Cortex of kidney (tissue), 1 donor: Measurements from ENCODE around the gene GAPVD1.
"Not testable (repeated sequence)": the region's sequence is repeated elsewhere in the genome, so short reads cannot be mapped to it uniquely, and the experiment has no call there.

Experiments used
- DNase-seq: peaks from one replicate; lab custom pipeline; 2025; lab: John Stamatoyannopoulos, UW

The GAPVD1 gene

DNA sequence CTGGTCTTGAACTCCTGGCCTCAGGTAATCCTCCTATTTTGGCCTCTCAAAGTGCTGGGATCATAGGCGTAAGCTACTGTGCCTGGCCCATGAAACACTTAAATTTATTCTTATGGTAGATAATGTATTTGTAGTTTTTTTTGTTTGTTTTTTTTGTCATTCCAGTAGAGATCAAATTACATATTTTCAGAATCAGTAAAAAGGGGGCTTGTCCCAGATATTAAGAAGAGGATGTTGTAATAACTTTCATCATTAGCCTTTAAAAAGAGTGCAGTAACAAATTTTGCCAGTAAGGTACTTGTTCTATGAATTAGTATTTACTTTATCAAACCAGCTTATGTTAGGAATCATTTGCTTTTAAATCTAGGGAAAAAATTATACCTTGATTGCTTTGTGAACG, 42.6 kb downstream of the GAPVD1 start:
- no peak for DNase-seq

DNA sequence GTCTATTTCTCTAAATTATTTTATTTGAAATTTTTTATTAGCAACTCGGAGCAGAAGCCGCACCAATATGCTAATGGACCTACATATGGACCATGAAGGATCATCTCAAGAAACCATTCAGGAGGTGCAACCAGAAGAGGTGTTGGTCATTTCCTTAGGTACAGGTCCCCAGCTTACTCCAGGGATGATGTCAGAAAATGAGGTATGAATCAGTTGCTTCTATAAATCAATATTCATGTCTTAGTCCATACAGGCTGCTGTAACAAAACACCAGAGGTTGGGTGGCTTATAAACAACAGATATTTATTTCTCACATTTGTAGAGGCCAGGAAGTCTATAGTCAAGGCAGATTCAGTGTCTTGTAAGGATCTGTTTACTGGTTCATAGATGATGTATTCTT, 50.8 kb downstream of the GAPVD1 start:
- DNase-seq, result no peak

DNA sequence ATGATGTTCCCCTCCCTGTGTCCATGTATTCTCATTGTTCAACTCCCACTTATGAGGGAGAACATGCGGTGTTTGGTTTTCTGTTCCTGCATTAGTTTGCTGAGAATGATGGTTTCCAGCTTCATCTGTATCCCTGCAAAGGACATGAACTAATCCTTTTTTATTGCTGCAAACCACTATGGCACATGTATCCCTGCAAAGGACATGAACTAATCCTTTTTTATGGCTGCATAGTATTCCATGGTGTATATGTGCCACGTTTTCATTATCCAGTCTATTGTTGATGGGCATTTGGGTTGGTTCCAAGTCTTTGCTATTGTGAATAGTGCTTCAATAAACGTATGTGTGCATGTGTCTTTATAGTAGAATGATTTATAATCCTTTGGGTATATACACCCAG, 54.7 kb downstream of the GAPVD1 start:
- not testable (repeated sequence) for DNase-seq

DNA sequence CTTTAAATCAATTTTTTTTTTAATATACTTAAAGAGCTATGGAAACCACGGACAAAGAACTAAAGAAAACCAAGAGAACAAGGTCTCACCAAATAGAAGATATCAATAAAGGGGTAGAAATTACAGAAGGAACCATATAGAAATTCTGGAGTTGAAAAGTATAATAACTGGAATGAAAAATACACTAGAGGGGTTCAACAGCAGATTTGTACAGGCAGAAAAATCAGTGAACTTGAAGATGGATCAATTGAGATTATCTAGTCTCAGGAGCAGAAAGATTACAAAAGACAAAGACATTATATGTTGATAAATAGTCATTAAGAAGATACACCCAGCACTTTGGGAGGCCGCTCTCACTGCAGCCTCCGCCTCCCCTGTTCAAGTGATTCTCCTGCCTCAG, 56.1 kb downstream of the GAPVD1 start:
- DNase-seq, result no peak

GRCh38 chr9:125321496-125321895, 59.9 kb downstream of the GAPVD1 start:
- no peak for DNase-seq

DNA sequence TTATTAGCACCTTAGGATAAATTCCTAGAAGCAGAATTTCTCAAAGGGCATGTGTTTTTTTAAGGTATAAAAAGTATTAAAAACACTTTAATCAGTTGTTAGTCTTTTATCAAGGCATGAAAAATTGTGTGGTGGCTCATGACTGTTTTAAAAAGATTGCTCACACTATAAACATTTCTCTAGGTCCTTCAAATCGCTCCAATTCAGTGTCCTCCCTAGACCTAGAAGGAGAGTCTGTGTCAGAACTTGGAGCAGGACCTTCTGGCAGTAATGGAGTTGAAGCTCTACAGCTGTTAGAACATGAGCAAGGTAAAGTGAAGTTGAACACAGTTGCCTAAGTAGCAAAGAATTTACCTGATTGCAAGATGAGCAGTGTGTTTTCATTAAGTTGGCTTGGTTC, 62.0 kb downstream of the GAPVD1 start:
- DNase-seq, result no peak

DNA sequence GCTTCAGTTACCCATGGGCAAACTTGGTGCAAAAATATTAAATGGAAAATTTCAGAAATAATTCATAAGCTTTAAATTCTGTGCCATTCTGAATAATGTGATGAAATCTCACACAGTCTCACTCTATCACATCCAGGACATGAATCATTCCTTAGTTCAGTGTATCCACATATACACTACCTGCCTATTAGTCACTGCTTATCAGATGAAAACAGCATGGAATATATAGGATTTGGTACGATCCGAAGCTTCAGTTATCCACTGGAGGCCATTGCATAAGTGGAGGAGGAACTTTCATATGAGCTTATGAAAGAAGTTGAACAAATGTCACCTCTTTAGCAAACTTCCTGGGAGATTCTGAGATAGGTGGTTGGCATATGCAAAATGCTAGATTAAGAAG, 64.2 kb downstream of the GAPVD1 start:
- DNase-seq, result no peak

DNA sequence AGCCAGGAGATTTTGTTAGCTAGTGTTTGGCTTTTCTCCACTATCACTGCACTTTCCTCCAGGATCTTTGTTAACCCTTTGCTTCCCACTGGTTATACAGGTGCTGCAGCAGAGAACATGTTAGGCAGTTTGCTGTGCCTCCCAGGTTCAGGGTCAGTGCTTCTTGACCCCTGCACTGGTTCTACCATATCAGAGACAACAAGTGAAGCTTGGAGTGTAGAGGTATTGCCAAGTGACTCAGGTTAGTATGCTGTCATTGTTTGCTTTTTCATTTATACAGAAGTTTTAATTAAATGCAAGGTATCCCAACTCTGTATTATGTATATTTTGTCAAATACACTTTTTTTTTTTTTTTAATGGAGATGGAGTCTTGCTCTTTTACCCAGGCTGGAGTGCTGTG, 68.4 kb downstream of the GAPVD1 start:
- no peak for DNase-seq

GRCh38 chr9:125330587-125330986, 69.0 kb downstream of the GAPVD1 start:
- DNase-seq, result no peak

GRCh38 chr9:125332527-125332926, 70.9 kb downstream of the GAPVD1 start:
- no peak for DNase-seq

DNA sequence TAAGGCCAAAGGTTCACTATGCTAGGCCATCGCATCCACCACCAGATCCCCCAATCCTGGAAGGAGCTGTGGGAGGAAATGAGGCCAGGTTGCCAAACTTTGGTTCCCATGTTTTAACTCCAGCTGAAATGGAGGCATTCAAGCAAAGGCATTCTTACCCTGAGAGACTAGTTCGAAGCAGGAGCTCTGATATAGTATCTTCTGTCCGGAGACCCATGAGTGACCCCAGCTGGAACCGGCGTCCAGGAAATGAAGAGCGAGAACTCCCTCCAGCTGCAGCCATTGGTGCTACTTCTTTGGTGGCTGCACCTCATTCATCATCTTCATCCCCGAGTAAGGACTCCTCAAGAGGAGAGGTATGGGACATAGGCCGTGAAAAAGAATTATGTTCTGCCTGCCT, 75.6 kb downstream of the GAPVD1 start:
- no peak for DNase-seq

DNA sequence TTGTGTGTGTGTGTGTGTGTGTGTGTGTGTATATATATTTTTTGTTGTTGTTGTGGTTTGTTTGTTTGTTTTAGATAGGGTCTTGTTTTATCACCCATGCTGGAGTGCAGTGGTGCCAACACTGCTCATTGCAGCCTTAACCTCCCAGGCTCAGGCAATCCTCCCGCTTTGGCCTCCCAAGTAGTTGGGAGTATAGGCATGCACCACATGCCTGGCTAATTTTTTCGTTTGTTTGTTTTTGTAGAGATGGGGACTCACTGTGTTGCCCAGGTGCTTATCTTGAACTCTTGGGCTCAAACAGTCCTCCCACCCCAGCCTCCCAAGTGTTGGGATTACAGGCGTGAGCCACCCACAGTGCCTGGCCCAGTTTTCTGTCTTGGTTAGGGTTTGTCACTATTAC, 77.3 kb downstream of the GAPVD1 start:
- DNase-seq, result no peak

DNA sequence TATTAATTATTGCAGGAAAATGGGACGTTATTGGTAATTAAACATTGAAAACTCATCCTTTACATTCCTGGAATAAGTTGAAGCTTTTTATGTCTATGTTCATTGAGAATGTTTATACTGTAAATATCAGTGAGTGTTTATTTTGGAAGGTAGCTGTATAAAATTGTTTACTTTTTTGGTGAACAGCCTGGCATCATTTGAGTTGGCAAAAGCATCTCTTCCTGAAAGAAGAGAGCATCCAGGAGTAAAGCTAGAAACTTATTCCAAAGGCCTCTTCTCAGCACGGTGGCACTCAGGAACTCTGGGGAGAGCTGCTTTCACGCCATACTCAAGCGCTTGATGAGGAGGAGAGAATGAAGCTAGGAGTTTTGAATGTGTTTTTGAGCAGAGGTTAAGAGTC, 79.9 kb downstream of the GAPVD1 start:
- DNase-seq, result no peak

GRCh38 chr9:125343518-125344275, 82.1 kb downstream of the GAPVD1 start:
- DNase-seq, result no peak

GRCh38 chr9:125346080-125346732, 84.6 kb downstream of the GAPVD1 start:
- DNase-seq, result no peak

GRCh38 chr9:125355601-125356000, 94.0 kb downstream of the GAPVD1 start:
- DNase-seq, result no peak

DNA sequence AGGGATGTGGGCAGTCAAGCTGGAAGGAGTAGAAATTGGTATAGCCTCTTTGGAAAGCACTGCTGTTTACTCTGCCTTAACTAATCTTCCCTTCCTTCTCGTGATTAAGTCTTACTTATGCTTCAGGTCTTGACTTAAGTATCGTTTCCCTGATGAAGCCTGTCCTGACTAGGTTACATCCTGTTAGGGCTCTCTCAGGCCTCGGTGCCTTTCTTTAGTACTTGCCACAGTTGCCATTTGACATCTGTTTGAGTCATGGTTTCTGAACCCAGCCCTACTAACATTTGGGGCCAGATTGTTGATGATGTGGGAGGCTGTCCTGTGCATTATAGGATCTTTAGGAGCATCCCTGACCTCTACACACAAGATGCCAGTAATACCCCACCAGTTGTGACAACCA, 94.4 kb downstream of the GAPVD1 start:
- no peak for DNase-seq

GRCh38 chr9:125359011-125359410, 97.4 kb downstream of the GAPVD1 start:
- no peak for DNase-seq

- no peak for DNase-seq
Observed at GRCh38 chr9:125360601-125361000, 99.0 kb downstream of the GAPVD1 start.

GRCh38 chr9:125361837-125362531, 100.4 kb downstream of the GAPVD1 start:
- DNase-seq, result no peak

DNA sequence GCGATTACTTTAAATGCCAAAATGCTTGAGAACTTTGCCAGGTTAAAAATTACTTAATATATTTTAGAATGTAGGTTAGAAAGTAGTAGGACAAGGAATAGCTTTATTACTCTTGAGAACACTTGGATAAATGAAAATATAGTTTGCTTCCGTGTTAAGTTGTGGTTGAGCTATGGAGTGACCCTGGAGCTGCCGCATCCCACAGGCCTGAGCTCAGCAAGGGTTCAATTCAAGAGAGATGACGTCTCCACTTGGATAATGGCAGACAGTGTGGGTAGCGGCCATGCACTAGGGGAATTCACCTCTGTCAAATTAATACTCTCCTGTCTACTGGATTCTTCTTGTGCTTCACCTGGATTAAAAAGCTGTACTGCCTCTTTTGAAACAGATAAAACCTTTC, 105.0 kb downstream of the GAPVD1 start:
- no peak for DNase-seq

GRCh38 chr9:125370786-125371185, 109.2 kb downstream of the GAPVD1 start:
- no peak for DNase-seq
